ENCODE results near the gene MBD1. TPM values are rescaled to one million over a fixed set of nuclear protein-coding genes. Genes with fewer than 3 reads are reported as not detected.
"Not testable (repeated sequence)": the region's sequence is repeated elsewhere in the genome, so short reads cannot be mapped to it uniquely, and the experiment has no call there.

Gene MBD1
- total RNA-seq, 1 donor from 2014 or later, result 58.5 TPM

DNA sequence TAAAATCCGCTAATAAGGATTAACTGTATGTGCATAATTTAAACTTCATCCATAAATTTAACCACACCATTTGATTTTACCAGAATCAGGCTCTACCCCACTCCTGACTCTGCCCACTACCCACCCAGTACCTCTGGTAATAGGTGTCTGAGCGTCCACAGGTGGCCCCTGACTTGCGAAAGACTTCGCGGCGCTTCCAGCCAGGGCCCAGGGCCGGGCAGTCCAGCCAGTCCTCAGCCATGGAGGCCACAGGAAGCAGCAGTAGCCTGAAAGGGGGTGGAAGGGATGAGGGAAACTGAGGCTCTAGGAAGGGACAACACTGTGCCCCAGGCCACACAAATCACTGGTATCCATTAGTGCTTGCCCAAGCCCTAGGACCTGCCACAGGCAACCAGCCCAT is 1.6 kb downstream of the MBD1 start:
- intact Hi-C loops (cut with micrococcal nuclease), result no loop called here
- DNase-seq (no peak), ATAC-seq (no peak)

DNA sequence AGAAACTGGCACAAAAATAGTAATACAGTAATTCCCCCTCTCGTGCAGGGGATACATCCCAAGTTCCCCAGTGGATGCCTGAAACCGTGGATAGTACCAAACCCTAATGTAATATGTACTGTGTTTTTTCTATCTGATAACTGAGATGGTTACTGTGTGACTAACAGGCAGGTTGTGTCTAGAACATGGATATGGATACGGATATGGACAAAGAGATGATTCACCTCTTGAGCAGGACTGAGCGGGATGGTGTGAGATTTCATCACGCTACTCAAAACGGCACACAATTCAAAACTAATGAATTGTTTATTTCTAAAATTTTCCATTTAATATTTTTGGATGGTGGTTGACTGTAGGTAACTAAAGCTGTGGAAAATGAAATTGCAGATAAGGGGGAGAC is 3.4 kb downstream of the MBD1 start:
- DNase-seq, result no peak
- intact Hi-C loops (cut with micrococcal nuclease), result no loop called here
- ATAC-seq, result no peak

DNA sequence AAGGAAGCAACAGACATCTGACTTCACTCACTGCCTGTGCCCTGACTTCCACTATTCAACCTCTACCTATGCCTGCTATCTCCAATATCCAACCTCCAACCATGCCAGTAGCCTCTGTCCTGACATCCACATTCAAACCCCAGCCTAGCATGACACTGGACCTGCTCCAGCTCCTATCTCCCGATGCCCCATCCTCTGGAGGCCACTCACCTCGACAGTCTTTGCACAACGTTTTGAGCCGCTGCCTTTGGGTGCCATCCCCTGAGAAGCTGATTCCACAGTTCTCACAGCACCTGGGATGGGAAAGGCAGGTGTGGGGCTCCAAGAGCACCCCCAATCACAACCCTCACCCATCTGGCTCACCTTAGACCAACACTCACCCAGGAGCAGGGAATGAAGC is 4.9 kb downstream of the MBD1 start:
- intact Hi-C loops (cut with micrococcal nuclease), result no loop called here
- ATAC-seq (no peak), DNase-seq (no peak)

DNA sequence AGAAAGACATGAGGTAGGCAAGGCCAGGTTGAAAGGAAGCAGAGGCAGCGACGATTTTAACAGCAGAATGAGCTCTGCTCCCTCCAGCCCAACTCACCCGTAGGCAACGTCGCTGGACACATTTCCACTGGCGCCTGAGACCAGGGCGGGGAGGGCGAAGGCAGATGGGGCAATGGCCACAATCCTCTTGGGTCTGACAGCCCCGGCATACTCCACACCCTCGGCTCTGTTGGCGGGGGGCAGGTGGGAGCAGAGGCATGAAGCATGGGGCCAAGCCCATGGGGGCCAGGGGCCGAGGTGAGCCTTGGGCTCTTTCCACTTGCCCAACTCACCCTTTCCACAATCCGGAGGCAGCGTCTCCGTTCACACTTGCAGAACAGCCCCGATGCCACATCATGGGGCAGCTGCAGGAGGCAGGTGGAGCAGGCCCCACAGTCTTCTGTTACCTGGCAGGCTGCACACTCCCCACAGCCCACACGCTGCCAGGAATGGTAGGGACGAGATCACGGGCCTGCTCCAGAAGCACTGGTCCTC is 5.8 kb downstream of the MBD1 start:
- ATAC-seq (no peak), DNase-seq (no peak)
- intact Hi-C loops (cut with micrococcal nuclease), result no loop called here

DNA sequence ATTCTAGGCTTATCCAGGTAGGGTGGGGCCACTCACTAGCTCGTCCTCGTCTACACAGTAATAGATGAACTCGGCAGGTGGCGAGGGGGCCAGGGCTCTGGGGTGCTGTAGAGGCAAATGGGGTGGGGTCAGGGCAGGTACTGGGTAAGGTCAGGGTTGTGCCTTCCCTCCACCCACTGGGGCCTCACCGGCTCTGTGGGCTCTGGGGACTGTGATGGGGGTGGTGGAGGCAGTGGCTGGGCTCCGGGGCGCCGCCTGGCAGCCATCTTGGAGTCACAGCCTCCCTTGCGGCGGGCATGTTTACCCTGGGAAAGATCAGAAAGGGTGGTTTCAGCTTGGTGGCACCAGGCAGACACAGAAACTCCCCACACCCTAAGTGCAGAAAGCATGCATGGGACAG is 6.4 kb downstream of the MBD1 start:
- ATAC-seq, result no peak
- no peak for DNase-seq
- intact Hi-C loops (cut with micrococcal nuclease), result no loop called here

DNA sequence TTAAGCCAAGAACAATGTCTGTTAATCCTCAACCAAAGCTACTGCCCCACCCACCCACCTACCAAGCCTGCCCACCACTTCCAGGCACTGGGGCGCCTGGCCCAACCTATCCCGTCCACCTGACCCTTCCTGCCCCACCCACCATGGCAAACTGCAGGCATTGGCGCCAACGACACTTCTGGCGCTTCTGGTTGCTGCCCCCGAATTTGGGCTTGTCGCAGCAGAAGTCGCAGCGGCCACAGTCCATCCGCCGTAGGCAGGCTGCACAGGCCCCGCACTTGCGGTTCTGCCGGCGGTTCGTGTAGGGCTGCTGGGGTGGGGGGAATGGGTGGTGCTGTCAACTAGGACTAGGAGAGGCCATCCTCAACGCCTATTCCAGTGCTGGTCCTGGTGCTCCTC is 7.3 kb downstream of the MBD1 start:
- intact Hi-C loops (cut with micrococcal nuclease), result no loop called here
- ATAC-seq (no peak), DNase-seq (no peak)

DNA sequence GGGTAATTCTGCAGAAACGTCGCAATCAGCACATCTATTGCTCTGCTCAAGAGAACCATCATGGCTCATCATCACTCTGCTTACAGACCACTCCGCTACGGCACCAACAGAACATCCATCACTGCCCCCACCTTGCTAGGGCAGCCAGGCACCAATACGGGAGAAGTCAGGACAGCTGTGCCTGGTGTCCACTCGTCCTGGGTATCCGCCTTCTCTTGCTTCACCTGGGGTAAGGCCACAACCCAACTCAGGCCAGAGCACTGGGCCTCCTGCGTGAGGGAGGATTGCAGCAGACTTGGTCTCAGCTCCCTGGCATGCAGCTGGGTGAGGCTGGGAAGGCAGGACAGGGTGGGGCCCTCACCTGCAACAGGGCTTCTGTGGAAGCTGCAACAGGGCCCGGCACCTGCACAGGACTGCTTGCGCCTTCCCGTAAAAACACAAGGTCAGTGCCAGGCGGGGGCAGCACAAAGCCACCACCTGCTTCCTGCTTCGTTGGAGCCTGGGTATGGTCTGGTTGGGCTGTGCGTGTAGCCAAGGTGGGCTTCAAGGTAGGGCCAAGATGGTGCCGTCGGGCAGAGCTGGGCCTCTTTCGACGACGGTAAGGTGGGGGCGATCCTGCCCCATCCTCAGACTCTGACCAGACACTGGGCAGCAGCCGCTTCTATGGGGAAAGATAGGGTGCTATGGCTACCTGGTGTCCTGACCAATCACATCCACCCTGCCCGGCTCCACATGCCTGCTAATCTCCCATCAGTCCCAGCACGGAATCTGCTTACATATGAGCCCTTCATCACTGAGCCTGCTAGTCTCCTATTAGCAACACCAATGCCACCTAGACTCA is 7.9 kb downstream of the MBD1 start:
- intact Hi-C loops (cut with micrococcal nuclease), result no loop called here
- DNase-seq (no peak), ATAC-seq (no peak)

DNA sequence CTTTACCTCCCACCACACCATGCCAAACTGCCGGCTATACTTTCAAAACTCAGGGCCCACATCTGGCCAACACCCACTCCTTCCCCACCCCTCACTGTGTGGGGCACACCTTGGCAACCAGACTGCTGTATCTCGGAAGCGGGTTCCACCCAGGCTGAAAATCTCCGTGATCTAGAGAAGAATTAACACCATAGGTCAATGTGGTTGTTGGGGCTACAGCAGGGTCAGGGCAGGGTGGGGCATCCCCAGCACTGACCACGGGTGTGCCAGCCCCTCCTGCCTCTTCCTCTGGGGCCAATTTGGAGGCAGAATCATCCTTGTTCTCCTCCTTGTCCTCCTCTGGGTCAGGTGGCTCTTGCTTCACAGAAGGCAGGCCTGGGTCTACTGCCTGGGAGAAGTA is 8.8 kb downstream of the MBD1 start:
- ATAC-seq (no peak), DNase-seq (no peak)
- intact Hi-C loops (cut with micrococcal nuclease), result no loop called here

DNA sequence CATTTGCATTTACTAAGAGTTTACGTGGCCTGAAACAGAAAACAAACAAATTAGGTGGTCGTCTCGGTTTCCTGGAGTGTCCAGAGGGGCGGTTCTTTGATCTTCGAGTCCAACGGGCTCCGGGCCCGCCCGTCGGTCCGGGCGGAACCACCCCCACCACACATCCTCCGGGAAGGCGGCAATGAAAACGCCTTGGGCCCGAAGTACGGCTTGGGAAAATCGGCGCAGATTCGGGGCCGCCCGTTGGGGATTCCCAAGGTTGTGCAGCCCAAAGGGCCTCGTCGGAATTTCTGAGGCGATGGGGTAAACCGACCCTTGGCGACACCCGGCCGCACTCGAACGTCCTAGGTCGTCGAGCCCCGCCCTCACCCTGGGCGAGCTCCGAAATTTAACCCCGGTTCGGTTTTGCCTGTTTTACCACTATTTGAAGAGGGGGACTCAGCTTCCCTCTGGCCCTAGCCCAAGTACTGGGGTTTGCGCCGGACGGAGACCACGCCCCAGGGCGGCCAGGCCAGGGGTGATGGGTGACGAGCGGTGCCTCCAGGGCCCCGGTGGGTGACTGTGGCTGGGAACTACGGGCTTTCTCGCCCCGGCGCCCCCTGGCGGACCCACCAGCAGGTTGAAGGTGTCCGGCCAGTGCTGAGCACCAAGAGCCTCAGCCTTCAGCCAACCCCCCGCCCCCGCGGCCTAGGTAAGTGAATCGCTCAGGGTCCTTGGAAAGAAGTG is 13.1 kb downstream of the MBD1 start:
- ATAC-seq (peak; percentile 79), DNase-seq (peak; percentile 93)
- intact Hi-C loops (cut with micrococcal nuclease), result no loop called here

DNA sequence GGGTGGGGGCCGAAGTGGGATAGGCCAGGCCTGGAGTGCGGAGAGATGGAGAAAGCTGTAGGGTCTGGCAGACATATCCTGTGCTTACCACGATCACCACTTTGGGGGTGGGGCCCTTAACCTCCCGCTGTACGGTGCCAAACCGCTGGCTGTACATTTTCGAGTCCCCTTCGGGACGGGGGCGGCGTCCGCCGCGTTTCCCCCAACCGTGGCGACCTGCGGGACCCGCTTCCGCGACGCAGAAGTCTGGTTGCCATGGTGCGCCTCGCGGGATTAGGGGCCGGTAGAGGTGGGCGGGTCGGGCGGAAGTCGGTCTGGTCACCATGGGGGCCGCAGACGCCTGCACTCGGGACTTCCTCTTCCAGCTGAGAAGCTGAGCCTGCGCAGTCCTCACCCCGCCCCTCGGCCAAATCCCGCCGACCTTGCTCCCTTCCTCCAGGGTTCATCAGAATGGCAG is 15.0 kb downstream of the MBD1 start, which contains the start of gene CFAP53:
Gene CFAP53 (minus strand): TSS at position 248 of the 457 bp plus-strand sequence. CDS start 91 bp downstream, at position 157.
- peak; percentile 96 for ATAC-seq
- peak; percentile 96 for DNase-seq
- intact Hi-C loops (cut with micrococcal nuclease), result no loop called here

DNA sequence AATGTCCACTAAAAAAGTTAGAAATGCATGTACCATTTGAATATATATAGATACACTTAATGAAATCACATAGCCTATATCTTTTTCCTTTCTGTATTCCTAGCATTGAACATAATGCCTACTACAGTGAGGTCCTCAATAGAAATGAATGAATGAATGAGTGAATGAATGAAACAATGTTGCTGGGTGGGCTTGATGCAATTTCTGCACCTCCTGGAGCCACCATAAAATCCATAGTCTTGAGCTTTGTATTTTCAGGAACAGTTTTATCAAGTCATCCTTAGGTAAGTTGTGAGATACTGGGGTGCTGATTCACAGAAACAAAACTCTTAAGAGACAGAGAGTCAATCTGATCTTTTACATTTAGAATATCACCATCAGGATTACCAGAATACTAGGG is 18.3 kb downstream of the MBD1 start:
- intact Hi-C loops (cut with micrococcal nuclease), result no loop called here
- no peak for DNase-seq
- no peak for ATAC-seq

DNA sequence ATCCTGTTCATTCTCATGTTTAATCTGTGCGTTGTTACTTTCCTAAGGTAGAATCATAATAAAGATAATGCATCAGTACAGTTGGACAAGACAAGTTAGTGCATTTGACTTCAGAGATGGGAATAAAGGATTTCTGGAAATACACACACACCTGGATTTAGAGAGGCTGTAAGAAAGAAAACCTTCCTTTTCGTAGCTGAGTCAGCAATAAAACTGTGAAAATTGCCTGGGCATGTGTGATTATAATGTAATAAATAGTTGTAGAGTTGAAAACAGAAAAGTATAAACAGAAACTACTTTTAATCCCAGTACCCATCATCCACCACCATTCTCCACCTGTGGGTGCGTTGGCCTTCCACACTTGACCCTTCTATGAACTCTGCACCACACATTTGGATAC is 30.4 kb downstream of the MBD1 start:
- intact Hi-C loops (cut with micrococcal nuclease), result no loop called here
- ATAC-seq, result no peak
- DNase-seq, result no peak

DNA sequence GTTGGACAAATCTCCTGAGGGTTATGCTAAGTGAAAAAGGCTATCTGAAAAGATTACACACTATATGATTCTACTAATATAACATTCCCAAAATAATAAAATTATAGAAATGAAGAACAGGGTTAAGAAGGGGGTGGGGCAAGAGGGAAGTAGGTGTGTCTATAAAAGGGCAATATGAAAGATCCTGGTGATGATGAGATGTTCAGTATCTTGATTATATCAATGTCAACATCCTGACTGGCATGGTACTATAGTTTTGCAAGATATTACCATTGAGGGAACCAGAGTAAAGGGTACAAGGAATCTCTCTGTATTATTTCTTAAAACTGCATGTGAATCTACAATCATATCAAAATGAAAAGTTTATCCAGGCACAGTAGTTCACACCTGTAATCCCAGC is 31.7 kb downstream of the MBD1 start:
- ATAC-seq (no peak), DNase-seq (no peak)
- intact Hi-C loops (cut with micrococcal nuclease), result no loop called here

DNA sequence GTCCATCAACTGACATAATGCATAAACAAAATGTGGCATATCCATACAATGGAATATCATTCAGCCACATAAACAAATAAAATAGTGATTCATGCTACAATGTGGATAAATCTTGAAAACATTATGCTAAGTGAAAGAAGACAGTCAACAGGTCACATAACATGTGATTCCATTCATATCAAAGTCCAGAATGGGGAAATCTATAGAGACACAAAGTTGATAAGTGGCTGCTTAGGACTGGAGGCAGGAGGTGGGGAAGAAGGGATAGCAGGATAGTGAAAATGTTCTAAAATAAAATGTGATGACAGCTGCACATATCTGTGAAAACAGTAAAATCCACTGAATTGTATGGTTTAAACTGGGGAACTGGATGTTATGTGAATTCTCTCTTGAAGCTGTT is 33.8 kb downstream of the MBD1 start:
- intact Hi-C loops (cut with micrococcal nuclease), result no loop called here

DNA sequence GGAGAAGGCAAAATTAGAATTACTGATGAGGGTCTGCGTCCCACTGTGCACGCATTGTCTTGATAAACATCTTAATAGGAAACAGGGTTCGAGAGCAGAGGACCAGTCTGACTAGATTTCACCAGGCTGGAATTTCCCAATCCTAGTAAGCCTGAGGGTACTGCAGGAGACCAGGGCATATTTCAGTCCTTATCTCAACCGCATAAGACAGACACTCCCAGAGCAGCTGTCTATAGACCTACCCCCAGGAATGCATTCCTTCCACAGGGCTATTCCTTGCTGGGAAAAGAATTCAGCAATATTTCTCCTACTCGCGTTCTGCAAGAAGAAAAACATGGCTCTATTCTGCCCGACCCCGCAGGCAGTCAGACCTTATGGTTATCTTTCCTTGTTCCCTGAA is 39.6 kb downstream of the MBD1 start:
- DNase-seq; ATAC-seq; intact Hi-C loops (cut with micrococcal nuclease): not testable (repeated sequence)

More for the DNA sequence above, 33.8 kb downstream of the MBD1 start:
- ATAC-seq (no peak), DNase-seq (no peak)

DNA sequence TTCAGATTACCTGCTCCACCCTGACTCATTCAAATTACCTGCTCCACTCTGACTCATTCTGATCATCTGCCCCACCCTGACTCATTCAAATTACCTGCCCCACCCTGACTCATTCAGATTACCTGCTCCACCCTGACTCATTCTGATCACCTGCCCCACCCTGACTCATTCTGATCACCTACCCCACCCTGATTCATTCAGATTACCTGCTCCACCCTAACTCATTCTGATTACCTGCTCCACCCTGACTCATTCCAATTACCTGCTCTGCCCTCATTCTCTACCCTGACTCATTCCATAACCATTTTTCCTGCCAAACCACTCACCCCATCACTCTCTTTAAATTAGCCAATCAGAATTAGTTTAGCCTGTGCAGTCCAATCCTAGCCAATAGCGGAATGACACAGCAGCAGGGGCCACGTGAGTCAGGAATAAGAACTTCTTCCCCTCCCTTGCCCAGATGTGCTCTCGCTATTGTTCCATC is 41.2 kb downstream of the MBD1 start:
- DNase-seq, result no peak
- intact Hi-C loops (cut with micrococcal nuclease), result no loop called here
- no peak for ATAC-seq

DNA sequence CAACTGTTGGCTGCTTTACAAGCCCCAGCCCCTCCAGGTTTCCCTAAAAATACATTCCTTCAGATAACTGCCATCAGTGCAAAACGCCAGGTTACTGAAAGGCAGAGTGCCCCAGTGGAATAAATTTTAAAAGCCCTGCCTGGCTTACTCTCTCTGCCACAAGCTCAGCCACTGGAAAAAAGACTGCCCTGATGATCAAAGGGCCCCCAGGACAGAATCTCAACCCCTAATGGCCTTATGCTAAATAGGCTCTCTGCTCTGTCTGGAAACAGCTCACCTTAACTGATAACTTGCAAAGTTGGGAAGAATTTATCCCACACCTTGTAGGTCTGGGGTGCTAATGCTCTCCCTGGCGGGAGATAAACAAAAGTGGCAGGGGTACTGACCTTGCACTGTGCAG is 48.9 kb downstream of the MBD1 start:
- ATAC-seq (no peak), DNase-seq (no peak)
- intact Hi-C loops (cut with micrococcal nuclease), result no loop called here

DNA sequence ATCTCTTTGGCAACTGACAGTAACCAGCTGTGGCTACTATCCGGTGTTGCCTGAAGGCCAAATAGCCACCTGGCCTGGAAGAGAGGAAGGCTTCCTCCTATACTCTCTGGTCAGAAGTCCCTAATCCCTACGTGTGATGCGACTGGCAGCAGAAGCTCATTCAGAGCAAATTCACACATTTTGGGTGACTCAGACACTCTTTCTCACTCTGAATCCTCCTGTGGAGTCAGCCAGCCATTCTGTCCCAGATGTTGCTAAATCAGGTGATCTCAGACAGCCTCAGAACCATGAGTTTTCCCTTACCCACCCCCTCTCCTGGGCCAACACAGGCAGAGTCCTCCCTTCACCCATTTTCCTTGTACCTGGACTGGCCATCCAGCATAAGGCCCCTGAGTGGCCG is 49.7 kb downstream of the MBD1 start:
- intact Hi-C loops (cut with micrococcal nuclease), result no loop called here
- ATAC-seq (no peak), DNase-seq (no peak)

DNA sequence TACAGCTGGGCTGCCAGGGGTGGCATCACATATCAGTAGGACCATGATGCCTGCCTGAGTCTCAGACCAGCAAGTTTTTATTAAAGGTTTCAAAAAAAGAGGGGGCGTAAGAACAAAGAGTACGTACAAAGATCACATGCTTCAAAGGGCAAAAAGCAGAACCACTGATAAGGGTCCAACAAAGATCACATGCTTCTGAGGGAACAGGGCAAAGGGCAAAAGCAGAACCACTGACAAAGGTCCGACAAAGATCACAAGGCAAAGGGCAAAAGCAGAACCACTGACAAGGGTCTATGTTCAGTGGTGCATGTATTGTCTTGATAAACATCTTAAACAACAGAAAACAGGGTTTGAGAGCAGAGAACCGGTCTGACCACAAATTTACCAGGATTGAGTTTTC is 61.1 kb downstream of the MBD1 start:
- DNase-seq; intact Hi-C loops (cut with micrococcal nuclease); ATAC-seq: not testable (repeated sequence)

Data from left ventricle myocardium superior (tissue), 1 donor.